Lower leg skin (tissue), 4 donors: ENCODE measurements around the gene GPS1. TPM values are rescaled to one million over a fixed set of nuclear protein-coding genes. Genes with fewer than 3 reads are reported as not detected.

Source experiments
- DNase-seq, 2 donors: peaks; one replicate each; pipeline ENCODE4 v3.0.0-alpha.2; 2019; ENCODE audit warnings: low spot score in 2 of 2
- H3K4me3 ChIP-seq: fragments of 200-600 bp; sonication (generic); 2 replicates; pipeline ENCODE4 v1.5.1; 2017; ENCODE audit warnings: mild to moderate bottlenecking, low read depth; ENCODE audit not compliant: poor library complexity, severe bottlenecking
- POLR2A ChIP-seq, 2 donors: fragments of 450-650 bp; IDR thresholded peaks; one replicate each; pipeline ENCODE4 v1.6.1; 2016 to 2017; ENCODE audit warnings: antibody characterized with exemption in 2 of 2, mild to moderate bottlenecking in 1 of 2, moderate library complexity in 1 of 2
- WGBS, 2 donors: methylation state at CpG; one replicate each; pipeline ENCODE4 v1.1.5; 2018; 5-methylcytosine and 5-hydroxymethylcytosine counted together
- intact Hi-C: fragments of 100-400 bp; cut with DNase I; formaldehyde crosslinking; loops from one replicate; pipeline ENCODE4 v1.15.0; 2023; ENCODE audit warnings: low total_unique reads
- total RNA-seq, 4 donors: library from RNA; depleted of rRNA; stranded (reverse); fragments of >200 nt; gene quantifications; one replicate each; pipeline ENCODE4 v1.1.0, GENCODE V29; 2016
- TF ChIP-seq, protein P1 (sequence below), 3 donors: fragments of 450-650 bp; IDR thresholded peaks; one replicate each; pipeline ENCODE4 v1.5.1; 2016; ENCODE audit warnings: antibody characterized with exemption in 3 of 3, mild to moderate bottlenecking in 3 of 3, moderate library complexity in 2 of 3

The GPS1 gene
- total RNA-seq, 4 donors from 2014 or later = 57.2 to 99.3 (median 79.1) TPM

DNA sequence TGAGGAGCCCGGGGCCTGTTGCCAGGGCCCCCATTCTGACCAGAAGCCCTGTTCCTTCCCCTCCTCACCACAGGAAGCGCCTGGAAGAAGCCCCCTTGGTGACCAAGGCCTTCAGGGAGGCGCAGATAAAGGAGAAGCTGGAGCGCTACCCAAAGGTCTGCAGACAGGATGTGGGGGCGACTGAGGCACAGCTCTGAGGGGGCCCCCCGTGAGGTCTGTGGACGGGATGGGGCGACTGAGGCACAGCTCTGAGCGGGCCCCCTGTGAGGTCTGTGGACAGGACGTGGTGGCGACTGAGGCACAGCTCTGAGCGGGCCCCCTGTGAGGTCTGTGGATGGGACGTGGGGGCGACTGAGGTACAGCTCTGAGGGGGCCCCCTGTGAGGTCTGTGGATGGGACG, 42.3 kb upstream of the GPS1 start:
- intact Hi-C loops = no loop called here
- no peak overlapping the region for H3K4me3 ChIP-seq
- no peak for TF ChIP-seq POLR2A (IDR thresholded peaks at IDR 0.05)
- TF ChIP-seq, protein P1, sequence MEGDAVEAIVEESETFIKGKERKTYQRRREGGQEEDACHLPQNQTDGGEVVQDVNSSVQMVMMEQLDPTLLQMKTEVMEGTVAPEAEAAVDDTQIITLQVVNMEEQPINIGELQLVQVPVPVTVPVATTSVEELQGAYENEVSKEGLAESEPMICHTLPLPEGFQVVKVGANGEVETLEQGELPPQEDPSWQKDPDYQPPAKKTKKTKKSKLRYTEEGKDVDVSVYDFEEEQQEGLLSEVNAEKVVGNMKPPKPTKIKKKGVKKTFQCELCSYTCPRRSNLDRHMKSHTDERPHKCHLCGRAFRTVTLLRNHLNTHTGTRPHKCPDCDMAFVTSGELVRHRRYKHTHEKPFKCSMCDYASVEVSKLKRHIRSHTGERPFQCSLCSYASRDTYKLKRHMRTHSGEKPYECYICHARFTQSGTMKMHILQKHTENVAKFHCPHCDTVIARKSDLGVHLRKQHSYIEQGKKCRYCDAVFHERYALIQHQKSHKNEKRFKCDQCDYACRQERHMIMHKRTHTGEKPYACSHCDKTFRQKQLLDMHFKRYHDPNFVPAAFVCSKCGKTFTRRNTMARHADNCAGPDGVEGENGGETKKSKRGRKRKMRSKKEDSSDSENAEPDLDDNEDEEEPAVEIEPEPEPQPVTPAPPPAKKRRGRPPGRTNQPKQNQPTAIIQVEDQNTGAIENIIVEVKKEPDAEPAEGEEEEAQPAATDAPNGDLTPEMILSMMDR (IDR thresholded peaks at IDR 0.05) = no peak
- no peak for DNase-seq
- WGBS, 2 donors = 88 to 90% methylated on average over 11 to 15 of the region's 15 CpGs

DNA sequence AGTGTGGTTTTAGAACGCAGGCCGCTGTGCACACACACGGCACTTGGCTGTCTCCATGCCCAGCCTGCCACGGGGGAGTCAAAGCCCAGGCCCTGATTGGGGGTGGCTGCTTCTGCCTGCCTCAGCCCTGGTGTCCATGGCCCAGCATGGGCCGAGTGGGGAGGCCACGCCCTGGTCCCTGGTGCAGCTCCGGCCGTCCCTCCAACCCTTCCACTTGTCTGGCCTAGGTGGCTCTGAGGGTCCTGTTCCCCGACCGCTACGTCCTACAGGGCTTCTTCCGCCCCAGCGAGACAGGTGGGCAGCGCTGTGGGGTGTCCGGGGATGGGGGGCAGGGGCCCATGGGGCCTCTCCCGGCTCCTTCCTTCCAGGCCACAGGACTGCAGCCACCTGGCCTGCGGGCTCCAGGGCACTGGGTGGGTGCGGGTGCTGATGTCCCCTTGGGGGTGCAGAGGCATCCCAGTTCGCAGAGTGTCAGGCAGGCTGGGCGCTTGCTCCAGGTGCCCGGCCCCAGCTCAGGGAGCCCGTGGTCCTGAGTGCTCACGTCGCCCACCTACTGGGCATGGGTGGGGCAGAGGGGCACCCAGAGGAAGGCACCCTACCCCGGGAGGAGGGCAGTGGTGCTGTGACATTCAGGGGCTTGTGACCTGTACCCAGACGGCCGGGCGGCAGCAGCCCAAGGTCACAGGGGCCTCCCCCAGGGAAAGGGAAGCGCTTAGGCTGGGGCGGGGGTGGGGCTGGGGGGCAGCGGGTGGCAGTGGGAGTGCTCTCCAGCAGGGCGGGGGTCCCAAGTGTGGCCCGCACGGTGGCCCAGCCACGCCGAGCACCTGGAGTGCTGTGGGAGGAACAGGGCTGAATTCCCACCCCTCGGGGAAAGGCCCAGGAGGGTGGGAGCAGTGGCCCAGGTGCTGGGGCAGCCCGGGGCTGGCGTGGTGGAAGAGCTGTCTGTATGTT, 40.8 kb upstream of the GPS1 start:
- no peak for DNase-seq
- 92% methylated on average over 21 to 35 of the region's 39 CpGs for WGBS, 2 donors
- no peak overlapping the region for H3K4me3 ChIP-seq
- intact Hi-C loops = no loop called here
- no peak for TF ChIP-seq POLR2A (IDR thresholded peaks at IDR 0.05)
- TF ChIP-seq, protein P1 (IDR thresholded peaks at IDR 0.05) = no peak

DNA sequence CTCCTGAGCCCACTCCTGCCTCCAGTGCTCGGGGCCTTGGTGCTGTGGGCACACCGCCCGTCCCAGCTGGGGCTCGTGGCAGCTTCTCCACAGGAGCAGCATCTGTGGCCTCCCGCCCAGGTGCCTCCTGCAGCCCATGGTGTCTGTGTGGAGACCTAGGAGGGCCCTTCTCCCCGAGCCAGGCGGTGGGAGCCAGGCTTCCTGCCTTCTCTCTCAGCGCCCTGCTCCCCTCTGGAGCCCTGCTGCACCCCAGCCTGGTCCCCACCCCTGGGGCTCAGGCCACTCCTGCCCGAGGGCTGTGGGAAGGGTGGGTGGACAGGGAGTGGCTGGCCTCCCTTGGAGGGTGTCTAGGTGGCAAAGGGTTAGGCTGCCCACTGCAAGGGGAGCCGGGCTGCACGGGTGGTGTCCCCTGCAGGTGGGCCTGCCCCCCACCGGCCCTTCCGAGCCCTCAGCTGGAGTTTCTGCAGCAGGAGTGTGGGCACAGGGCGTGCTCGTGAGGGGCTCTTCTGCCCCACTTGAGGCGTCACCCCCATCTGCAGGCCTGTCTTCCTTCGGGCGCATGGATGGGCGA, 40.0 kb upstream of the GPS1 start:
- TF ChIP-seq POLR2A (IDR thresholded peaks at IDR 0.05) = no peak
- TF ChIP-seq, protein P1 (IDR thresholded peaks at IDR 0.05) = no peak
- no peak overlapping the region for H3K4me3 ChIP-seq
- intact Hi-C loops = no loop called here
- 93 to 94% methylated on average over 15 to 19 of the region's 19 CpGs for WGBS, 2 donors
- no peak for DNase-seq

DNA sequence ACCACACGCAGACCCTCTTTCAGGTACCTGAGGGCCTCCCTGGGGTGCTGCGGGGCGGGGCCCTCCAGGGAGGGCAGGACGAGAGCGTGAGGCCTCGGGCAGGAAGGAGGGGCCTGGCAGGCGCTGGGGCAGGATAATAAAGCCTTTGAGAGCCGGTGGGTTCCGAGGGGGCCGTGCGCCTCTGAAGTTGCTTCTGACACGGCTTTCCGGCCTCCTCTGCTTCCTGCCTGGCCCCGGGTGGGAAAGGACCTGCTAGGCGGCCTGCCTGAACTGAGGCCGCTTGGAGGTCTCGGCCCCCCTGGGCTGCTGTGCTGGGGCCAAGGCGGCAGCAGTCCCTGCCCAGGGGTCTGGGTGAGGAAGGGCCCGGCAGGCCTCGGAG, 39.4 kb upstream of the GPS1 start:
- H3K4me3 ChIP-seq = no peak overlapping the region
- 75 to 77% methylated on average over 9 to 20 of the region's 20 CpGs for WGBS, 2 donors
- no peak for DNase-seq
- no peak for TF ChIP-seq POLR2A (IDR thresholded peaks at IDR 0.05)
- TF ChIP-seq, protein P1 (IDR thresholded peaks at IDR 0.05) = no peak
- intact Hi-C loops = no loop called here

DNA sequence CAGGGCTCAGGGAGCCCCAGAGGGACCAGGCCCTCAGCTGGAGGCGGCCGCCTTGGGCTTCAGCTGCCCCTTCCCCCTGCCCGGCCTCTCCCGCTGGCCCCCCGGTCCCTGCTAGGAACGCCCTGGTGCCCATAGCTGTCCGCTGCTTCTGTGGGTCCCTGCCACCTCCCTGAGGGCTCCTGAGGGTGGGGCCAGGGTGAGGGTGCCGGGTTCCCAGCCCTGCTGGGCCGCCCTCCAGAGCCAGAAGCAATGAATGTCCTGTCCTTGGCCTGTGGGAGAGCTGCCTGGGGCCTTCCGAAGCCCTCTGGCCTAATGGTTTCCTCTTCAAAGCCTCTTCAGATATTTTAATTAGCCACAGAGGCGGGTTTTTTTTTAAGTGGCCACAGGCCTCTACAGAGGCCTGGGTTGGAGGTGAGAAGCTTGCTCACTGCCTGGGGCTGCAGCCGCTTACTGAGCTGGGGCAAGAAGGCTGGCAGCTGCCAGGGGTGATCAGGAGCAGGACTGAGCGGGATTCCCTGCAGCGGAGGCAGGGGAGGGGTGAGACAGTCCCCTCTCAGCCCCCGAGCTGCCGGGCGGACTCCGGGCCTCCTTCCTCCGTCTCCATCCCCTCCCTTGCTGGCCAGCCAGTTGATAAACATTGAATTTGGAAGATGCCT, 38.9 kb upstream of the GPS1 start:
- WGBS, 2 donors = 56 to 83% methylated on average over 12 to 17 of the region's 19 CpGs
- TF ChIP-seq, protein P1 (IDR thresholded peaks at IDR 0.05) = no peak
- no peak for TF ChIP-seq POLR2A (IDR thresholded peaks at IDR 0.05)
- no peak overlapping the region for H3K4me3 ChIP-seq
- no peak for DNase-seq
- intact Hi-C loops = no loop called here
